Keratinocyte (primary cell): ENCODE measurements around the gene LMCD1. TPM values are rescaled to one million over a fixed set of nuclear protein-coding genes. Genes with fewer than 3 reads are reported as not detected.

Experiments
- DNase-seq: peaks from one replicate; pipeline ENCODE4 v3.0.0-alpha.2; 2011; ENCODE audit warnings: low read depth, missing footprints, low spot score
- FAIRE-seq: peaks from 2 replicates; lab custom pipeline; 2011; peaks lifted over from hg19 to GRCh38; lab: Jason Lieb, UNC
- H2AFZ ChIP-seq: 2 replicates; pipeline ENCODE4 v1.6.0; 2012; ENCODE audit warnings: low read length, control low read depth, inconsistent platforms; ENCODE audit not compliant: control insufficient read depth
- H3K27ac ChIP-seq: 2 replicates; pipeline ENCODE4 v1.5.1; 2011; ENCODE audit warnings: low read length; ENCODE audit not compliant: control insufficient read depth, insufficient read depth
- H3K27me3 ChIP-seq: 3 replicates; pipeline ENCODE4 v1.6.0; 2011; ENCODE audit warnings: low read length; ENCODE audit not compliant: control insufficient read depth, insufficient read depth; ENCODE audit errors: extremely low read depth
- H3K36me3 ChIP-seq, 2 experiments: 2 replicates in 1 of 2; 3 replicates in 1 of 2; pipeline ENCODE4 v1.5.1; 2011; ENCODE audit warnings: low read length in 2 of 2, mild to moderate bottlenecking in 1 of 2; ENCODE audit not compliant: control insufficient read depth in 2 of 2, insufficient read depth in 2 of 2; ENCODE audit errors: extremely low read depth in 1 of 2
- H3K4me1 ChIP-seq: 3 replicates; pipeline ENCODE4 v1.5.1; 2011; ENCODE audit warnings: low read length; ENCODE audit not compliant: control insufficient read depth, insufficient read depth; ENCODE audit errors: extremely low read depth
- H3K4me2 ChIP-seq: 3 replicates; pipeline ENCODE4 v1.6.0; 2011; ENCODE audit warnings: low read depth, low read length; ENCODE audit not compliant: control insufficient read depth, insufficient read depth; ENCODE audit errors: extremely low read depth
- H3K4me3 ChIP-seq, 3 experiments: fragments of 200-600 bp in 1 of 3; sonication (generic) in 1 of 3; 2 replicates in 2 of 3; 3 replicates in 1 of 3; pipeline ENCODE4 v1.5.1; 2011 to 2016; ENCODE audit warnings: low read length in 3 of 3, mild to moderate bottlenecking in 3 of 3, control low read depth in 2 of 3, inconsistent platforms in 1 of 3, low read depth in 1 of 3, mixed read lengths in 1 of 3, mixed run types in 1 of 3, moderate library complexity in 1 of 3; ENCODE audit not compliant: control insufficient read depth in 2 of 3, insufficient read depth in 2 of 3; ENCODE audit errors: extremely low read depth in 1 of 3
- H3K79me2 ChIP-seq: 2 replicates; pipeline ENCODE4 v1.6.0; 2012; ENCODE audit warnings: low read length; ENCODE audit not compliant: control insufficient read depth, insufficient read depth
- H3K9ac ChIP-seq: 3 replicates; pipeline ENCODE4 v1.6.0; 2011; ENCODE audit warnings: low read length; ENCODE audit not compliant: control insufficient read depth, insufficient read depth; ENCODE audit errors: extremely low read depth
- H3K9me1 ChIP-seq: 3 replicates; pipeline ENCODE4 v1.6.0; 2011; ENCODE audit warnings: low read length; ENCODE audit not compliant: control insufficient read depth, insufficient read depth; ENCODE audit errors: extremely low read depth
- H3K9me3 ChIP-seq: 2 replicates; pipeline ENCODE4 v1.5.1; 2012; ENCODE audit warnings: low read depth, low read length; ENCODE audit not compliant: control insufficient read depth
- H4K20me1 ChIP-seq: 3 replicates; pipeline ENCODE4 v1.6.0; 2011; ENCODE audit warnings: low read length; ENCODE audit not compliant: control insufficient read depth, insufficient read depth; ENCODE audit errors: extremely low read depth
- CTCF ChIP-seq, 3 experiments: IDR thresholded peaks in 1 of 3; conservative IDR thresholded peaks in 1 of 3; optimal IDR thresholded peaks in 1 of 3; 2 replicates in 2 of 3; 3 replicates in 1 of 3; pipeline versions ENCODE3 to v1.5.1; 2011; ENCODE audit warnings: low read length in 3 of 3, mild to moderate bottlenecking in 3 of 3, moderate library complexity in 2 of 3, control low read depth in 1 of 3, inconsistent platforms in 1 of 3; ENCODE audit not compliant: insufficient read depth in 2 of 3; ENCODE audit errors: extremely low read depth in 1 of 3
- EZH2 ChIP-seq: IDR thresholded peaks from one replicate; pipeline ENCODE4 v1.6.1; 2012; ENCODE audit warnings: inconsistent platforms, mild to moderate bottlenecking, low read length, moderate library complexity
- dilution Hi-C: fragments of 300-500 bp; cut with MboI; formaldehyde crosslinking; loops from one replicate; pipeline ENCODE4 v1.7.0; 2020; ENCODE audit warnings: low sequenced_read_pairs; ENCODE audit not compliant: extremely low pct_ligation_motif_present
- polyA plus RNA-seq, 5 experiments: library from polyadenylated mRNA; depleted of rRNA in 3 of 5; stranded (reverse) in 3 of 5; stranded (forward) in 1 of 5; unstranded in 1 of 5; fragments of >200 nt; gene quantifications; 1 replicate in 1 of 5; 2 replicates in 3 of 5; 3 replicates in 1 of 5; pipeline versions ENCODE4 v1.2.1 to v1.2.3, GENCODE V29; 2011 to 2012; ENCODE audit warnings: missing spikeins in 2 of 5, low read depth in 1 of 5, low replicate concordance in 1 of 5

Gene LMCD1
- polyA plus RNA-seq, 1 donor (not counting 4 experiments of a cell fraction or from before 2014, with no cell fraction given), result 3.7 TPM

GRCh38 chr3:8486434-8486833 is 15.2 kb upstream of the LMCD1 start:
- Histone ChIP-seq H3K4me3 (no peak overlapping the region), H3K27me3 (no peaks in the 10 kb centered on the region), H3K9ac (no peak overlapping the region), H3K4me2 (no peak overlapping the region), H2AFZ (no peak overlapping the region), H3K9me1 (no peaks in the 10 kb centered on the region), H3K79me2 (no peaks in the 10 kb centered on the region), H3K9me3 (no peaks in the 10 kb centered on the region), H3K4me1 (no peaks in the 10 kb centered on the region), H3K36me3 (no peaks in the 10 kb centered on the region), H3K27ac (no peak overlapping the region), H4K20me1 (no peaks in the 10 kb centered on the region)
- DNase-seq (no peak), FAIRE-seq (no peak)
- TF ChIP-seq CTCF (optimal IDR thresholded peaks at IDR 0.05 in 1 of 3, IDR thresholded peaks at IDR 0.05 in 1 of 3, conservative IDR thresholded peaks at IDR 0.05 in 1 of 3; ENCODE audit: extremely low read depth in 1 of 3, insufficient read depth in 2 of 3, low read length in 3 of 3) (no peak), EZH2 (no peak)
- dilution Hi-C loops, result no loop called here

- H3K4me2 ChIP-seq, result no peak overlapping the region
- no peak overlapping the region for H3K27ac ChIP-seq
- H3K4me1 ChIP-seq, result no peaks in the 10 kb centered on the region
- no peaks in the 10 kb centered on the region for H4K20me1 ChIP-seq
- no peak overlapping the region for H2AFZ ChIP-seq
- H3K36me3 ChIP-seq, result no peaks in the 10 kb centered on the region
- H3K9ac ChIP-seq, result no peak overlapping the region
- dilution Hi-C loops, result no loop called here
- H3K27me3 ChIP-seq, result no peaks in the 10 kb centered on the region
- H3K4me3 ChIP-seq, result no peak overlapping the region
- H3K9me3 ChIP-seq, result no peaks in the 10 kb centered on the region
- TF ChIP-seq CTCF (optimal IDR thresholded peaks at IDR 0.05 in 1 of 3, IDR thresholded peaks at IDR 0.05 in 1 of 3, conservative IDR thresholded peaks at IDR 0.05 in 1 of 3; ENCODE audit: extremely low read depth in 1 of 3, insufficient read depth in 2 of 3, low read length in 3 of 3) (no peak), EZH2 (no peak)
- DNase-seq (no peak), FAIRE-seq (no peak)
- H3K9me1 ChIP-seq, result no peaks in the 10 kb centered on the region
- H3K79me2 ChIP-seq, result no peaks in the 10 kb centered on the region
These were observed 14.7 kb upstream of the LMCD1 start for GRCh38 chr3:8486936-8487335.
